HG03521 (cell line): ENCODE data around the gene EVX2.

ENCODE experiments used
- ATAC-seq: cut with Tn5 transposase; IDR thresholded peaks from one replicate; pipeline ENCODE4 v1.9.1; 2021; ENCODE audit warnings: mild to moderate bottlenecking, moderate library complexity; ENCODE audit not compliant: unreplicated experiment

EVX2 gene

GRCh38 chr2:176122052-176122682 lies 38.4 kb upstream of the EVX2 start:
- ATAC-seq, result no peak

GRCh38 chr2:176121190-176122051 lies 37.7 kb upstream of the EVX2 start:
- ATAC-seq, result no peak

GRCh38 chr2:176120364-176121189 lies 36.8 kb upstream of the EVX2 start:
- no peak for ATAC-seq

- no peak for ATAC-seq
Observed at GRCh38 chr2:176118601-176119339, 35.0 kb upstream of the EVX2 start.

GRCh38 chr2:176117823-176118371 lies 34.1 kb upstream of the EVX2 start:
- ATAC-seq, result no peak

- ATAC-seq, result no peak
Observed at GRCh38 chr2:176117162-176117822, 33.5 kb upstream of the EVX2 start.

GRCh38 chr2:176115883-176116813 lies 32.4 kb upstream of the EVX2 start, which contains the start of gene HOXD10:
HOXD10 (plus strand) TSS chr2:176116778; CDS start chr2:176116834, 56 bp downstream.
- no peak for ATAC-seq

- ATAC-seq, result no peak
Observed at GRCh38 chr2:176114930-176115625, 31.3 kb upstream of the EVX2 start.

GRCh38 chr2:176114120-176114929 lies 30.6 kb upstream of the EVX2 start:
- ATAC-seq, result no peak

- ATAC-seq, result no peak
Observed at GRCh38 chr2:176112375-176113302, 28.9 kb upstream of the EVX2 start.

- ATAC-seq, result no peak
Observed at GRCh38 chr2:176111846-176112374, 28.1 kb upstream of the EVX2 start.

GRCh38 chr2:176111309-176111663 lies 27.5 kb upstream of the EVX2 start:
- no peak for ATAC-seq

GRCh38 chr2:176110415-176111308 lies 26.9 kb upstream of the EVX2 start:
- ATAC-seq, result no peak

GRCh38 chr2:176109946-176110345 lies 26.2 kb upstream of the EVX2 start:
- no peak for ATAC-seq
